GM19467 (cell line): ENCODE data around the gene UTS2R.

ENCODE experiments used
- ATAC-seq: cut with Tn5 transposase; IDR thresholded peaks from one replicate; pipeline ENCODE4 v1.9.1; 2021; ENCODE audit warnings: mild to moderate bottlenecking, moderate library complexity; ENCODE audit not compliant: unreplicated experiment

UTS2R gene

DNA sequence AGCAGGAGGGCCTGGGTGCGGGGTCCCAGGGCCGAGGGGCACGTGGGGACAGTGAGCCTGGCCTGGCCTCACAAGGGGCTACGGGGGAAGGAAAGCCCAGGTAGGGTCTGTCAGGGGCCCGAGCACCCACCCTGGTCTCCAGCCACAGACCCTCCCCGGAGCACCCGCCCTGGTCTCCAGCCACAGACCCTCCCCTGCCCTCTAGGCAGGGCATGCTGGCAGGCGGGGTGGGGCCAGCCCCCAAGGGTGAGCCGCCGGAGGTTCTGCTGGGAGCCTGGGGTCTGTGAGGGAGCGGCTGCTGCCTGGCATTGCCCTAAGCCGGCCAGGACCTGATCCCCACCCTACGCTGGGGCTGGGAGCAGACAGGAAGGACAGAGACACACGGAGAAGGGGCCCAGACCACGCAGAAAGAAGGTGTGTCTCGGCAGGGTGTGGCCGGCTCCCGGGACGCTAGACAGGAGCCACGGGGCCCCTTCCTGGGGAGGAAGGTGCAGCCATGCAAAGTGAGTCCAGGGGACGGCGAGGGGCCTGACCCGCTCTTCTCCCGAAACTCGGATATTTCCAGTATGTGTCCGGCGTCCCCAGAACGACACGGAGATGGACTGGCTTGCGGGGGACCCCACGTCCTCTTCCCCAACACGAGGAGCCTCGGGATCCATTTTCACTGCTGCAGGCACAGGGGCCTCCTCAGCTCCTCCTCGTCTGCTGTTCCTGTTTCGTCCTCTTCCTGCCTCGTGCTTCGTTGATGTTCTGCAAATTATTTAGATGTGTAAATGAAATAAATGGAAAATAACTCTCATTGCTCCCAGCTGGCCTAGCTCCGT lies 15.5 kb downstream of the UTS2R start:
- no peak for ATAC-seq

DNA sequence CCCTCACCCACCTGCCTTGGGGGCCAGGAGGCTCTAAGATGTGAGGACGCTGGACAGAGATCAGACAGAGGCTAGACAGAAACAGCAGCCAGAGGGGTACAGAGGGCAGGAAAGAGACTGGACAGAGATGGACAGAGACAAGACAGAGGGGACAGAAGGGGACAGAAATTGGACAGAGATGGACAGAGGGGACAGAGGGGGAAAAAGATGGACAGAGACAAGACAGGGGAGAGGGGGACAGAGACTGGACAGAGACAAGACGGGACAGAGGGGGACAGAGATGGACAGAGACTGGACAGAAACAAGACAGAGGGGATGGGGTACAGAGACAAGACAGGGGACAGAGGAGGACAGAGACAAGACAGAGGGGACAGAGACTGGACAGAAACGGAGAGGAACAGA lies 16.1 kb downstream of the UTS2R start:
- no peak for ATAC-seq

DNA sequence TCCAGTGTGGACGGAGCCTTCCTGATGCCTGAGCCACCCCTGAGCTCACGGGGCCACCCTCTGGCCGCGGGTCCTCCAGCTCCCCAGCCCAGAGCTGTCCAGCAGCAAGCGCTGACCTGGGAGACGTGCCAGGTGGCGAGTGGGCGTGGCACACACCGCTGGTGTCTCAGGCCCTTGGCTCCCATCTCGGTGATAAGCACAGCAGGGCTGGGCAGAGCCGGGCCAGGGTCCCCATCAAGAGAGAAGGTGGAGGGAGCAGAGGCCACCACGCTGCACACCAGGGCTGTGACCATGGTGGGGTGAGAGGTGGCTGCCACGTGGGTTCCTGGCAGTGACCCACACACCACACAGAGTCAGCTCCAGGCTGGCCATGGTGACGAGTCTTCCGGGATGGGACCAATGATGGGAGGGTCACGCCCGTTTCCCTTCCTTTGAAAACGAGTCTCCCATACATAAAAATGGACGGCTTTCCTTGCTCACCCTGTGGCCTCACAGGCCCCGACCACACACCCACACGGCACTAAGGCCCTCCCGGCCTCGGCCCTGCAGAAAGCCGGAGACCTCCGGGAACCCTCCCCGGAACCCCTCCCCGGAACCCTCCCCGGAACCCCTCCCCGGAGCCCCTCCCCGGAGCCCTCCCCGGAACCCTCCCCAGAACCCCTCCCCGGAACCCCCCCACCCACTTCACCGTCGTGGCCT lies 16.8 kb downstream of the UTS2R start:
- no peak for ATAC-seq

DNA sequence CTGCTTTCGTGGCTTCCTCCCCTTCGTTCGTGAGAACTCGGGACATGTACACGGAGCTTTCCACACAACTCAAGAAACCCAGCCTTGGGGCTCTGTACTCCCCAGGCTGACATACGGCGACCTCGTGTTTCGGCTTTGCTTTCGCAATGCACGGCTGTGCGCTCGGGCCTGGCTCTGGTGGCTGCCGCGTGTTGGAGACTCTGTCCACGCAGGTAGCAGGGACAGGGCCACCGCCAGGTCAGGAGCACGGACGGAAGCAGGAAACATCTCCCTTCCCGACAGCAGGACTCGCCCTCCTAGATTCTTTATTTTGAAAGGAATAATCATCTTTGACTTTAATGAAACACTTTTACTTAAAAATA lies 17.3 kb downstream of the UTS2R start:
- ATAC-seq: no peak

DNA sequence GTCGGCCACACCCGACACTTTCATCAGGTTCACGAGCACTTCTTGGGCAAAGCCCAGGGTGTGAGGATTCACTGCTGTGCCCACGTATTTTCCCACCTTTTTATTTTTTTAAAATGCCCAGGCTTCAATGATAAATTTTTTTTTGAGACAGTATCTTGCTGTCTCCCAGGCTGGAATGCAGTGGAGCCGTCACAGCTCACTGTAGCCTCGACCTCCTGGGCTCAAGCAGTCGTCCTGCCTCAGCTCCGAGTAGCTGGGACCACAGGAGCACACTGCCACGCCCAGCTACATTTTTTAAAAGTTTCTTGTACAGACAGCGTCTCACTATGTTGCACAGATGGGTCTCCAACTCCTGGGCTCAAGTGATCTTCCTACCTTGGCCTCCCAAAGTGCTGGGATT lies 17.8 kb downstream of the UTS2R start:
- no peak for ATAC-seq

DNA sequence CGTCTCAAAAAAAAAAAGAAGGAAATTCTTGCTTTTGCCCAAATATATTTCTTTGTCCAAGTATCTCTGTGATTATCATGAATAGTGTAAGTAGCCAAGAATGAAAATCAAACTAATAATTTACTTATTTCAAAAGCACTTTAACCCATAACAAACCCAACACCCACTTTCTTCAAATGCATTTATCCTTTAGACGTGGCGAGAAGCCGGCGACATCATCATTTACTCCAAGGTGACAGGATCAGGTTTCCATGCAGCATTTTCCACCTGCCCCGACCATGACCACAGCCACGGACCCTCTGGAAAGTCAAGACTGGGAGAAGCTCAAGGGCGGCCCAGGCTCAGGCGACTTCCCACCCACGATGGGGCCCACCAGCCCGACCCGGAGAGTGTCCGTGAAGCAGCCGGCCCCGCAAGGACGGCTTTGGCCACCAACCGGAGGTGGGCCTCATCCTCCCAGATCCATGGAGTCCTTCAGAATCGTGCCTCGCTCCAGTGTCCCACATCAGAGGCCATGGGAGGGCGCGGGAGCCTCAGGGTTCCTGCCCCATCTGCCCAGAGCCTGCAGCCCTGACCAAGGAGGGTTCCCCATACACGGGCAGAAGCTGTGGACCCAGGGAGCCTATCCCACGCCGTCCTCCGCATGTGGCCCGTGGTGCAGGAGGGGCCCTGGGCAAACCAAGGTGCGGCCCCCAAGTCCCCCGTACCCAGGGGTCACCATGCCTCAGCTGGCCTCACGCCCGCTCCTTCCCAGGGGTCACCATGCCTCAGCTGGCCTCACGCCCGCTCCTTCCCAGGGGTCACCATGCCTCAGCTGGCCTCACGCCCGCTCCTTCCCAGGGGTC lies 18.7 kb downstream of the UTS2R start:
- no peak for ATAC-seq

DNA sequence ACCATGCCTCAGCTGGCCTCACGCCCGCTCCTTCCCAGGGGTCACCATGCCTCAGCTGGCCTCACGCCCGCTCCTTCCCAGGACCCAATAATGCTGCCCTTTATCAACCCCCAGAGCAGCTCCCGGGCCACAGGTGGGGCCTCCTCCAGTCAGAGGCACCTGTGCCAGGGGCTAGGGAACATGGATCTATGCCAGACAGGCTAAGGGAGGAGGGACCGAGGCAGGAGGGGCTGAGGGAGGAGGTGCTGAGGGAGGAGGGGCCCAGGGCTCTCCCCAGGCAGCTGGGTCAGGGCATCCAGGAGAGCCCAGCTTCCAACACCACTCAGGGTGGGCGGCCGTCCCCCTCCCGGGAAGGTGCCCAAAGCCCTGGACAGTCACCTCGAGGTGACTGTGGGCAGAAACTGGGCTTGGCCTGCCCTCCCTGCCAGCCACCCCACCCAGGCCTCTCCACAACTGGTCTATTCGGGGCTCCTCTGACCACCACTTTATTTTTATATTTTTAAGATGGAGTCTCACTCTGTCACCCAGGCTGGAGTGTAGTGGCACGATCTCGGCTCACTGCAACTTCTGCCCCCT lies 19.4 kb downstream of the UTS2R start:
- ATAC-seq: no peak

DNA sequence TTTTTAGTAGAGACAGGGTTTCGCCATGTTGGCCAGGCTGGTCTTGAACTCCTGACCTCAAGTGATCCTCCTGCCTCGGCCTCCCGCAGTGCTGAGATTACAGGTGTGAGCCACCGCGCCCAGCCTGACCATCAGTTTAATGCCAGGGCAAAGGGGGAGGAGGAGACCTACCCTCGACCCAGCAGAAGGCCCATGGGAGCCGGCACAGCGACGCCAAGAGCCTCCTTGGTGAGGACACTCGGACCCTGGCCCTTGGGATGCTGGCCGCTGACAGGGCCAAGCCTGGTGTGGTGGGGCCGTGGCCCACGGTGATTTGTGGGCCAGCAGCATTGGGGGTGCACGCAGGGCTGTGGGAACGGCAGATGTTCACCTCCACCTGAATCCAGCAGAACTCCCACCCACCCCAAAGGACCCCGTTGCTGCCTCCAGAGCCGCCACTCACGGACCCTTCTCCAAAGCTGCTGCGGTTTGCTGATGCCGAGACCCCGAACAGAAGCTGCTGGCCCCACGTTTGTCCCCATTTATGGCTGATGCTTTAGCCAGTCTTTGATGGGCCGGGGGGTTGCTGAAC lies 20.0 kb downstream of the UTS2R start:
- ATAC-seq: no peak

DNA sequence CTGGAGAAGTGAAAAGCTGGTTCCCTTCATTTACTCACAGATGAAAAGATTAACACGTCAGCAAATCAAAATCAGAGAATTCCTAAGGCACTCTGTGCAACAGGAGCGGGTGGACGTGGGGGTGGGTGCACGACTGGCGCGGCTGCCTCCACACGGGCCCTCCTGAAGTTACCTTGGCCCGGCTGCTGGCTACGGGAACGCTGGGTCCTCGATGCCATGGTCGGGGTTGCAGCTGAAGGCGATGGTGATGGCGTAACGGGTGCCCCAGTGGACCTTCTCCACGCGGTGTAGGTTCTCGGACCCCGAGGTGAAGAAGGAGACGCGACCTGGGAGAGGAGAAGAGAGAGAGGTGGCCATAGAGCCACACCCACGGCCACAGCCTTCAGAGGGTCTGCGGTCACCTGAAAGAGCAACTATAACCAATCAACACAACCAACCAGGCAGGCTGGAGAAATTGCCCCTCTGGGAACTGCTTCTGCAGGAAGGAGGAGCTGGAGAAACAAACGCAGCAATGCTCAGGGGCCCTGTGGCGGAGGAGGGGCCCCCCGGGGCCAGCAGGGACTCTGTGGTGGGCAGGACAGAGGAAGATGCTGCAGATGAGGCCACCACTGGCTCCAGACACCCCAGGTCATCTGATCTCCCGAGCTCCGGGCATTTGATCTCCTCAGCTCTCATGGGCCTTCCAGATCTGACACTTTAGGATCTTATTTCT lies 20.8 kb downstream of the UTS2R start:
- no peak for ATAC-seq

DNA sequence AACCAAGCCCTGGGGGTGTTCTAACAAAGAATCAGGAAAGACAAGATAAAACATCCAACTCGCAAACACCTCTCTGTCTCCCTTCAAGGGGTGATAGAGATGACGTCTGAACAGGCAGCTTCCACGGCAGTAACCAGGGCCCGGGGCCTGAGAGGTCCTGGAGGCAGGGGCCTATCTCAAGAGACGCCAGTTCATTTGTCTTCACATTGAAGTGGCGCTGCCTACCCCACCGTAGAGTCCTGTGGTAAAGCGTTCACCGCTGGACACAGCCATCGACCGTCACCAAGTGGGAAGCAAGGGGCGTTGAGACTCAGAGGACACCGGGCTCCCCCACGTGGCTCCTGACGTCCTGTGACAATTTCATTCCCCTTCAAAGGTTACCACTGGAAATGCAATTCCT lies 21.4 kb downstream of the UTS2R start:
- ATAC-seq: no peak

DNA sequence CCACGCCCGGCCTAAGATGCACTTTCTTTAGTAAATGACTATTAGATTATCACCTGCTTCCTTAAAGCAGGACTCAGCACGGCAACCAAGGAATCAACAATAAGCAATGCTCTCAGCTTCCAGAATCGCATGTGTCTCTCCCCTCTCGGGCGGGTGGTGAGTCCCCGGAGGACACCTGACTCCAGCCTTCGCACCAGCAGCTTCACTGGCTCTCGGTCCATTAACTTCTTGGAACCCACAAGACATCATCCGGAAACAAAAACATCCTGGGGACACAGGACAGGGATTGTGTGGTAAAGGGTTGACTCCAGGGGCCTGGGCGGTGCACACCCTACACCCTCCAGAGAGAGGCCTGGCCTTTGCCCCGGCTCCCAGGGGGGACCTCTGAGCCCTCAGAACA lies 22.7 kb downstream of the UTS2R start:
- no peak for ATAC-seq

DNA sequence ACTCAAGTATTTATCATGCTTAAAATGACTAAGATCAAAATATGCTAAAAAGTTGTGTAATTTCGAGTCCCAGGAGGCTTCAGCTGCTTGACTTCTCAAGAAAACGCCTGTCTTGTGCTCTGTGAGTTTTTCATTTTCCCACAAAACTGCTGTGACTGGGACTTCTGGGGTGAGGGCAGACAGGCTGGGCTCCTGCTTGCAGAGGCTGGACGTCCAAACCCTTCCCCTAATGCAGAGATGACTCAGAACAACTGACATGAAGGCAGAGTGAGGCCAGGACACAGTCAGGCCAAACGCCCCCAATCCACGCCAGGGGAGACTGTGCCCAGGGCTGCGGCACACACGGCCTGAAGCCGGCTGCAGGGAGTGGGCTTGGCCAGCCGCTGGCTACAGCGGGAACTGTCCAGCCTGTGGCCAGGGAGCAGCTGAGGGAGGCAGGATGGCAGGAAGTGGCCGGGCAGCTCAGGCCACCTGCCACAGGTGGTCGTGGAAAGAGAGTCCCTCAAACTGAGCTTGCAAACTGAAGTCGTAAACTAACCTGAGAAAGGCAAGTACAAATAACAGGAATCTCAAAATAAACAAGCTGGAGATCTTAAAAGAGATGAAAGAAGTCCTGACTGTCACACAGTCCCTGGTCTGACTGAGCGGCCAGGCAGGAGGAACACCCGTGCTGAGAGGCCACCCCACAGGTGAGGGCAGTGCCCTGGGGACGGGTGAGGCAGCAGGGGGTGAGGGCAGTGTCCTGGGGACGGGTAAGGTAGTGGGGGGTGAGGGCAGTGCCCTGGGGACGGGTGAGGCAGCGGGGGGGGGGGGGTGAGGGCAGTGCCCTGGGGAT lies 25.3 kb downstream of the UTS2R start:
- no peak for ATAC-seq

DNA sequence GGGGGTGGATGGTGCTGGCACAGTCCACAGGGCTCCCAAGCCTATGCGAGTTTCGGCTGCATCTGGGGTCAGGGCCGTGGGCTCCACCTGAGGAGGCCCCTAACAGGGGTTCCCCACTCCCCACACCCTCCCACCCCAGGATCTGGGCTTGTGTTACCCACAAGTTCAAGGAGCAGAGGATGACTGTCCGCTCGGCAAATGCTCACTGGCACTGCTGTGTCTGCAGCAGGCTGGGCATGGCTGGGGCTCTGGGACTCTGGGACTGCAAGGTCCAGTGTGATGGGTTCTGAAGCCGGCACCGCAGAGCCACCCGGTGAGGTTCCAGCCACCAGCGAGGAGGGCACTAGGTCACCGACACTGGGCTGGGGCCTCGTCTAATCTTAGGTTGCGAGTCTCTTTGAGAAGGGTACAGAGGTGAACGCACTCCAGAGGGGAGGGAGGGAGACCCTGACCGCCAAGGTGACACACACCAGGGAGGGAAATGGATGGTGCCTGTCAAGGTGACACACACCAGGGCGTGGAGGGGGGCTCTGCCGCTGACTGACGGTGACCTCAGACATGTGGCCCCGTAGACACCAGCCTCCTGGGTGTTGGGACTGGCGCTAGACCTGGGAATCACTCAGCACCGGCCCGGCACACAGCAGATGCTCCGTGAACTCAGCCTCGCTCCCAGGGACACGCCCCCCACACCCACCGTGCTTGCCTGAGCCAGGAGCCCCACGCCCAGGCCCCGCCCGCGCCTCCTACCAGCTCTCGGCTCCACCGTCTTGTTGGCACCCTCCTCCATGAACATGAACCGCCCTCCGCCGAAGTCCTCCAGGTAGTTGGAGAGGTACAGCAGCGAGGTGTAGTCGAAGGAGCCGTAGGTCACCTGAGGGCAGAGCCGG lies 26.1 kb downstream of the UTS2R start:
- no peak for ATAC-seq

DNA sequence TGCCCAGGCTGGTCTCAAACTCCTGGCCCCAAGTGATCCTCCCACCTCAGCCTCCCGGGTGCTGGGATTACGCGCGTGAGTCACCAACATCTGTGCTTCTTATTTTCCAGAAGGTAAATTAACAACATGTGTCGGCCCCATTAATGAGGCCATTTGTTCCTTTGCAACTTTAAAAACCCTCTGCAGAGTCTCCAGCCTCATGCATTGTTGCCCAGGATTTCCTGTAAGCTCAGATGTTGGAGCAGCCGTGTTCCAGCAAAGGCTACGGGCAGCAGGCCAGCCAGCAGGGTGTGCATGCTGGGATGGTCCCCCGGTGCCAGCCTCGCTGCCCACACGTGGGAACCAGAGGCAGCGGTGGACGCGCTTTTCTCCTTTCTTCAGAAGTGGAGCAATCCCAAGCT lies 27.5 kb downstream of the UTS2R start:
- no peak for ATAC-seq

DNA sequence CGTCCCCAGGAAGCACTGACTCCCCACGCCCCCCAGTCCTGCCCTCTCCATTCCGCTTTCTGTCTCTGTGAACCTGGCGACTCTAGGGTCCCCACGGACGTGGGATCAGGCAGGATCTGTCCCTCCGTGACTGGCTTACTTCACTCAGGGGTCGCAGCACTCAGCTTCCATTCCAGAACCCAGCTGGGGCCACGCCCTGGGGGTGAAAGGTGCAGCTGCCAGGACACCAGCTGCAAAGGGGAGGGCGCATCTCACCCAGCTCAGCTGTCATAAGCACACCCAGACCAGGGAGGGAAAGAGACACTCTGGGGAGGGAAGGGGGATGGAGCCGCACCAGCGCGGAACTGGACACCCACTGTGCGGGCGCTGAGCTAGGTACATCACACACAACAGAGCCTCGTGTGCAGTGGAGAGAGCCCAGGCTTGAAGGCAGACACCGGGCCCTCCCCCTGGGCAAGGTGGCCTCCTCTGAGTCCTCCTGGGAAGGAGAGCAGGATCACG lies 28.1 kb downstream of the UTS2R start:
- no peak for ATAC-seq

DNA sequence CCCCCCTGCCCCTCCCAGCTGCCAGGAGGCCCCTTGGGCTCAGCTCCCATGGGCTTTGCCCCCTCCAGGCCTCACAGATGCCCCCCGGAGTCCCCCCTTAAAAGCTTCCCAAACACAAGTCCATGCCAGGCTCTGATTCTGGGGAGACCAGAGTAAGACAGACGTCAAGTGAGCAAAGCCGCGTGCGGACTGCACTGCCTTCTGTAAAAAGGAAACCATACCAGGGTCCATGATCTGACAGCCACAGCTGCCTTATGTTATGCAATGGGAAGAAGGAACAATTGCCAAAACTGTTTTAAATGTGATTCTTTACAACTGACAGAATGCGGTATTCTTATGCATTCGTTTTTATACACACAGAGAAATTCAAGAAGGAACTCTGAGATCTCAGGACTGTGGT lies 28.6 kb downstream of the UTS2R start:
- no peak for ATAC-seq

DNA sequence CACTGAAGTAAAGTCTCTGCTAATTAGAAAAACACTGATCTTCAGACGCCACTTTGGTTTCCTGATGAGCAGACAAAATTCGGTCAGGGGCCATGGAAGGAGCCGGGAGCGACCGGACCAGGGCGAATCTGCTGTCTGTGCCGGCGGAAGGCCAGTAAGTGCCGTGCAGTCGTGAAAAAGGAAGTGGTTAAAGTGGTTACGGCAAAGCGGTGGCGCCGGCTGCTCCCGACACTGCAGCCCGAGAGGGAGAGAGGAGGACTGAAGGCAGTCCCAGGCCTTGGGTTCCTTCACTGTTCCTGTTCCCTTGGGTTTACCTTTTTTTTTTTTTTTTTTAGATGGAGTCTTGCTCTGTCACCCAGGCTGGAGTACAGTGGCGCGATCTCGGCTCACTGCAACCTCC lies 29.3 kb downstream of the UTS2R start:
- ATAC-seq: no peak

DNA sequence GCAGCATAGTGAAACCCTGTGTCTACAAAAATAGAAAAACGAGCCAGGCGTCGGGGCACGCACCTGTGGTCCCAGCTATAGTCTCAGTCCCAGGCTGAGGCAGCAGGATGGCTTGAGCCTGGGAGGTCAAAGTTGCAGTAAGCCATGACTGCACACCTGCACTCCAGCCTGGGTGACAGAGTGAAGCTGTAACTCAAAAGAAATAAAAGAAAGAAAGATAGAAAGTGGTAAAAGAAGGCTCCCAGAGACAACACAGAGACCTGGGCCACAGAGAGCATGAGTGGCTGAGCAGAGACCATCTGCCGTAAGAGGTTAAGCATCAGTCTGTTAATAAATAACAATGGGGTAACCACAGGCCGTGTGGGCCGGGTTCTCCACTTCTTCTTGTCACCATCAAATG lies 31.3 kb downstream of the UTS2R start:
- peak; percentile 64 for ATAC-seq
